HG03457 (cell line): Measurements from ENCODE around the gene EMC9.

Experiments
- ATAC-seq: cut with Tn5 transposase; IDR thresholded peaks from one replicate; pipeline ENCODE4 v1.9.1; 2021; ENCODE audit warnings: moderate number of reproducible peaks; ENCODE audit not compliant: unreplicated experiment

EMC9 gene, protein sequence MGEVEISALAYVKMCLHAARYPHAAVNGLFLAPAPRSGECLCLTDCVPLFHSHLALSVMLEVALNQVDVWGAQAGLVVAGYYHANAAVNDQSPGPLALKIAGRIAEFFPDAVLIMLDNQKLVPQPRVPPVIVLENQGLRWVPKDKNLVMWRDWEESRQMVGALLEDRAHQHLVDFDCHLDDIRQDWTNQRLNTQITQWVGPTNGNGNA

GRCh38 chr14:24141097-24141880 is at the start of gene EMC9:
EMC9 (minus strand) TSS chr14:24141591; CDS start chr14:24141304, 287 bp downstream.
- ATAC-seq, result peak; percentile 60

DNA sequence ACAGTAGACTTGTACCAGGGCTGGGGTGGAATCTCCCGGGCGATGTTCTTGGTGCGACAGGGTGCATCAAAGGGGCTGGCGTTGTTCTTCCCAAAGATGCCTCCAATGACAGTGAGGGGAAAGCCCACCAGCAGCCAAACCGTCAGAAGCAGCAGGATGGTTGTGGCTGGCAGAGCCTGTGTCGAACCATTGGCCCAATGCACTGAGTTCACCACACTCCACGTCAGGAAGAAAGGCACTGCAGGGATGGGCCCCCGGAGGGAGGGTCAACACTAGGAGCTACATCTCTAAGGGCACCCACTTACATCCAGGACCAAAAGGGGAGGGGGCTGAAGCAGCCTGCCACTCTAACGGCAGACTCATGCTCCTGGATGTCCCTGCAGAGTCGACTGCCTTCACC is 49.0 kb upstream of the EMC9 start:
- ATAC-seq, result no peak

- ATAC-seq, result no peak
Observed at GRCh38 chr14:24189460-24189859, 48.1 kb upstream of the EMC9 start.

- ATAC-seq, result no peak
Observed at GRCh38 chr14:24189059-24189375, 47.6 kb upstream of the EMC9 start.

GRCh38 chr14:24188251-24189058 is 47.1 kb upstream of the EMC9 start, which contains the start of gene IPO4:
IPO4 (minus strand) TSS chr14:24188816; CDS start chr14:24188787, 29 bp downstream.
- peak; percentile 68 for ATAC-seq

- ATAC-seq, result no peak
Observed at GRCh38 chr14:24187539-24187915, 46.1 kb upstream of the EMC9 start.

GRCh38 chr14:24186831-24187538 is 45.6 kb upstream of the EMC9 start:
- ATAC-seq, result no peak

DNA sequence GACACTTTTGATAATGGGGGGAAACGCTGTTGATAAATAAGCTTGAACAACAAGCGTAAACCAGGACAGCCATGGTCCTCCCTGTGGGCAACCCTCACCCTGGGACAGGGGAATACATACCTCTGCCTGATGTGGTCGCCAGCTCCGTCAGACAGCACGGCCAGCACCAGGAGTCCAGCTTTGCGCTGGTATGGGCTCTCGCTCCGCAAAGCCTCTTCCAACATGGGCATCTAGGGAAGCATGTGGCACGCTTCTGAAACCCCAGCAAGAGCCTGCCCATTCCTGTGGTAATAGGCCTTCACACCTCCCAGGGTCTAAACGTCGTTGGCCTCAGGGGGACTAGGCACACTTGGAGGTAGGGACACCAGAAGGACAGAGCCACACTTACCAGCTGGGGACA is 44.4 kb upstream of the EMC9 start:
- no peak for ATAC-seq

DNA sequence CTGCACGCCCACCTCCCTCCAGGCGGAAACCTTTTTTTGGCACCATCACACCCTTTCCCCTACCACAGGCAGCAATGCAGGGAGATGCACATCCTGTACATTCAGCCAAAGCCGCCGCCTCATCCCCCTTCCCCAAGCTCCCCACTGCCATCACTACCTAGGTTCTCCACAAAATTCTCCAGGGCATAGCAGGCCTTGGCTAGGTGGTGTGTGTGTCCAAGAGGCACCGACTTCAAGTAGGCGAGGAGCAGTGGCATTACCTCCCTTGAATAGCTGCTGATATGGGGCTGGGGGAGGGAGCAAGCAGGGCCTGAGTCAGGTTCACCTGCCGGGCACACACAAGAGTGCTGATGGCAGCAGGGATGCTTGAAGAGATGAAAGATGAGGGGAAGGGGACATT is 43.6 kb upstream of the EMC9 start:
- ATAC-seq, result no peak

GRCh38 chr14:24184104-24184970 is 42.9 kb upstream of the EMC9 start:
- ATAC-seq, result no peak

DNA sequence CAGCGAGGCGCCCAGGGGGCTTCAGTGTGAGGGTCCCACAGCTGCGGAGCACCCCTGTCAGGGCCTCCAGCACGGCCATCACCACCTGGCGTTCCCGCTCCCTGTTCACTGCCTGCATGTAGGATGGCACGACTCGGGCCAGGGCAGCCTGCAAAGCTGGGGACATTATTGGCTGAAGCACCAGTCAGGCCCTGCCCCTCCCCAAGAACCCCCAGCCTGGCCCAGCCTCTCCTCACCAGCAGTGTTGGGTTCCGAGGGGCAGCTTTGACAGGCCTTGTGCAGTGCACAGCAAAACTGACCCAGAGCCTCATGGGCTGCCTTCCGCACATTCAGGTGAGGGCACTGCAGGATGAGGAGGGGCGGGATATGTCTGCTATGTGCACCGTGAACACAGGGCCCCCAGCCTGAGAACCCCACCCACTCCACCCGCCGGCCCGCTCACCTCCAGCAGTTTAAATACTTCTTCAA is 41.7 kb upstream of the EMC9 start:
- no peak for ATAC-seq

DNA sequence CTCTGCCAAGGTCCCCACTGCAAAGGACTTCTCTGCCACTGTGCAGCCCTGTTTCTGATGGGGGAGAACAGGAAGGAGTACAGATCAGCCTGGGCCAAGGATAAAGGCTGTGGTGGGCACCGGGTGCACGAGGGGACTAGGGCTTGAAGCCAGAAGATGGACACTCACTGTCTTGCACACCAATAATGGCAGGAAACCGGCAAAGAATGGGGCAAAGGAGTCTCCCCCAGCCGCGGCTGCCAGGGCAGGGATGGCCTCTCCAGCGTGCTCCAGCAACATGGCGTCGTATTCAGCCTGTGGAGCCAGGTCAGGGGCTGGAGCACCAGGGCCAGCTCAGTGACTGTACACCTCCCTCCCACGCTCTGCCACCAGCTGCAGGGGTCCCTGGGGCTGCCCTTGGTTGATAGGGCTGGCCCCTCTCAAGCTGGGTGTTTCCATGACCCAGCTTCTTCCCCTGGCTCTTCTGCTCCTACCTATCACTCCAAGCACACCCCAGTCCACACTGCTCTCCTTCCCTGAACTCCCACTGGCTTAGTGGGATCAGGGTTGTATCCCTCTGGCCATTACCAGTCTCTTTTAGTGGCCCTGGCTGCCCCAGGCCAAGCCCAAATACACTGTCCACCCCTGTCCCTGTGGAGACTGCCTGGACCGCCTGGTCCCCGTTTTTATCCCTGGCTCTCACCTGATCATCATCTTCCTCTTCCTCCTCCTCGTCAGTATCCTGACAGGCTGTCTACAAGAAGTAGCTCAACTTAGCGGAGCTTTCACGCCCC is 40.9 kb upstream of the EMC9 start:
- ATAC-seq, result no peak

- no peak for ATAC-seq
Observed at GRCh38 chr14:24181371-24182077, 40.1 kb upstream of the EMC9 start.

DNA sequence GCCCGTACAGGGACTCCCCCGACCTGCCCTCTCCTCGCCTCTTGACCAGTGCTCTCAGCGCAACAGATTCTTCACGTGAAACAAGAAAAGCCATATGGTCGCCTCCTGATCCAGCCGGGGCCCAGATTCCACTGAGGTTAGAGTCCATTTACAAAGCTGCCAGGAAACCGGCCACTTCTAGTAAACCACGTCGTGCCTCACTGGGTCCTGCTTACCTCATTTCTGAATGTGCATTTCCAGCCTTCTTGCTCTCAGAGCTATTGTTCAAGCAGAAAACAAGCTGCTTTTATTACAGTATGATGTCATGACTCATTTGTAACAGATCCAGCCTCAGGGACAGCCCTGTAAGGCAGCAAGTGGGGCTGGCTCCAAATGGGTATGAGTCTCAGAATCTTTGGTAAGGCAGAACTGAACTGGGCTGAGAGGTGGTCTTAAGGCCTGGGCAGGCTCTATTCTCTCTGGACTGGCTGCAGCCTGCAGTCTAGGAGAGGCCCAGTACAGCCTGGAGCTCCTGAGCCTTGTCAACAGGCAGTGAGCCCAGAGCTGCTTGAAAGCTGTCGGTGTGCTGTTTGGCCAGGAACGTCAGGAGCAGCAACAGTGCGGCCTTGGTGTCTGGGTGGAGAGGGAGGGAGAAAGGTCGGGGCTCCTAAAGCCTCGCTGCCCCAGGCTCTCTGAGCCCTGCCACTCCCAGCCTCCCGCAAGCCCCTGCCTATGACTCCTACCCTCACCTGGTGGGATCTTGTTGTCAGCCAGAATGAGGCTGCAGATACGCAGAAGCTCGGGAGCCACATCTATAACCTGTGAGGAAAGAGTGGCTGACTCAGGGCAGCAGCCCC is 38.8 kb upstream of the EMC9 start:
- no peak for ATAC-seq

GRCh38 chr14:24179294-24179960 is 38.0 kb upstream of the EMC9 start:
- no peak for ATAC-seq

DNA sequence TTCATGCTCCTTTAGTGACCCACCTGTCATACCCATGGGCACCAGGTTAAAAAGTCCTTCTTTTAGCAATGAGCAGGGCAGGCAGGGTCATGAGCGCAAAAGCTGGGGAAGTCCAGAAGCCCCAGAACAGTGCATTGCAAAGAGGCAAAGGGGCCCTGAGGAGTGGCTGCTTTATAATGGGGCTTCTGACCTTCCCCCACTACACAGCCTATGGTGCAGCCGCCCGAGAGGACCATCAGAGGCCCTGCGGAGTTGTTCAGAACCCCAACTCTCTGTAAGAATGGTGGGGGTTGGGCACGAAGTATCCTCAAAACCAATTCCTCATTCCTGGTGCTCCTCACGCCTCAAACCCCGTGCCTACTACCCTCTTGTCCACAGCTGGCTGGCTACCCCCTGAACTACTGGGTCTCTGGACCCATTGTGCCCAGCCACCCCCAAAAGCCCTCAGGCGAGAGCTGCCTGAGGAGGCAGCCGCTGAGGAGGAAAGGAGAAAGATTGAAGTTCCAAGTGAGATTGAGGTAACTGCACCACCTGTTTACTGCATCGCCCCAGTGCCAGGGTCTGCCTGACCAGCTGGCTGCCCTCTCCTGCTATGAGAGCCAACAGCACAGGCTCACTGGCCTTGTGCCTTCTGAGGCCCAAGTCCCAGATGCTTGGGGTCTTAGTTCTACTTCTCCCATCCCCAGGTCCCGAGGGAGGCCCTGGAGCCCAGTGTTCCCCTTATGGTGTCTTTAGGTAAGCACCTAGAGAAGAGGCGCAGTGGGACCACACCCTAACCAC is 37.2 kb upstream of the EMC9 start:
- no peak for ATAC-seq

- ATAC-seq, result no peak
Observed at GRCh38 chr14:24177891-24178290, 36.5 kb upstream of the EMC9 start.
